ENCODE data around the gene ZNHIT3. TPM values are rescaled to one million over a fixed set of nuclear protein-coding genes. Genes with fewer than 3 reads are reported as not detected.

ZNHIT3 gene
- total and polyA plus RNA-seq, 3 donors from 2014 or later: 45.8 to 123 (median 46.0) TPM

- H3K4me3 ChIP-seq: peak overlapping the region in 1 of 2 donors; percentile 10
- H3K4me1 ChIP-seq: no peaks in the 10 kb centered on the region
- H3K9me3 ChIP-seq: no peaks in the 10 kb centered on the region
- TF ChIP-seq POLR2A (IDR thresholded peaks at IDR 0.05) (no peak), CTCF (IDR thresholded peaks at IDR 0.05) (no peak)
- H3K36me3 ChIP-seq (ENCODE audit: low read depth, missing control alignments): no peaks in the 10 kb centered on the region
- DNase-seq: peak; percentile 73
- intact Hi-C loops (cut with DNase I; ENCODE audit: low total_unique reads): no loop called here
- no peak overlapping the region for H3K27ac ChIP-seq
- WGBS, 2 donors: 0 to 13% methylated on average over 2 to 44 of the region's 54 CpGs
- H3K27me3 ChIP-seq: no peaks in the 10 kb centered on the region
Observed at GRCh38 chr17:36463916-36464764, 22.3 kb upstream of the ZNHIT3 start.

- no peaks in the 10 kb centered on the region for H3K36me3 ChIP-seq (ENCODE audit: low read depth, missing control alignments)
- DNase-seq: no peak
- TF ChIP-seq CTCF (IDR thresholded peaks at IDR 0.05): no peak
- no peak for TF ChIP-seq POLR2A (IDR thresholded peaks at IDR 0.05)
- no peaks in the 10 kb centered on the region for H3K4me1 ChIP-seq
- no peaks in the 10 kb centered on the region for H3K27me3 ChIP-seq
- intact Hi-C loops (cut with DNase I; ENCODE audit: low total_unique reads): no loop called here
- no peaks in the 10 kb centered on the region for H3K9me3 ChIP-seq
- no peak overlapping the region for H3K27ac ChIP-seq
- 13% methylated on average over 21 of the region's 21 CpGs; no CpG with 5 or more reads in 1 of the 2 donors for WGBS, 2 donors
- H3K4me3 ChIP-seq: no peak overlapping the region
Observed at GRCh38 chr17:36464765-36465088, 21.8 kb upstream of the ZNHIT3 start.

- no peaks in the 10 kb centered on the region for H3K36me3 ChIP-seq (ENCODE audit: low read depth, missing control alignments)
- 68 to 71% methylated on average over 18 of the region's 18 CpGs for WGBS, 2 donors
- no peak for TF ChIP-seq POLR2A (IDR thresholded peaks at IDR 0.05)
- no peak for TF ChIP-seq CTCF (IDR thresholded peaks at IDR 0.05)
- H3K9me3 ChIP-seq: no peaks in the 10 kb centered on the region
- H3K27me3 ChIP-seq: no peaks in the 10 kb centered on the region
- H3K4me1 ChIP-seq: no peaks in the 10 kb centered on the region
- no peak overlapping the region for H3K27ac ChIP-seq
- no peak overlapping the region for H3K4me3 ChIP-seq
- no peak for DNase-seq
- intact Hi-C loops (cut with DNase I; ENCODE audit: low total_unique reads): no loop called here
Observed at GRCh38 chr17:36468903-36469635, 17.4 kb upstream of the ZNHIT3 start.

GRCh38 chr17:36469733-36470132 is 16.7 kb upstream of the ZNHIT3 start:
- H3K27ac ChIP-seq: no peak overlapping the region
- DNase-seq: no peak
- intact Hi-C loops (cut with DNase I; ENCODE audit: low total_unique reads): no loop called here
- WGBS, 2 donors: 77 to 78% methylated on average over 7 of the region's 7 CpGs
- no peaks in the 10 kb centered on the region for H3K36me3 ChIP-seq (ENCODE audit: low read depth, missing control alignments)
- no peaks in the 10 kb centered on the region for H3K4me1 ChIP-seq
- TF ChIP-seq CTCF (IDR thresholded peaks at IDR 0.05): no peak
- TF ChIP-seq POLR2A (IDR thresholded peaks at IDR 0.05): no peak
- H3K4me3 ChIP-seq: no peak overlapping the region
- no peaks in the 10 kb centered on the region for H3K9me3 ChIP-seq
- H3K27me3 ChIP-seq: no peaks in the 10 kb centered on the region

Data from testis (tissue), 3 donors.